K562 (cell line): ENCODE results near the gene AFF2. TPM values are rescaled to one million over a fixed set of nuclear protein-coding genes. Genes with fewer than 3 reads are reported as not detected.

Experiments
- ATAC-seq: fragments of 200-7000 bp; cut with Tn5 transposase; 3 replicates; pipeline ENCODE4 v1.9.1; 2020; ENCODE audit warnings: moderate library complexity
- BruUV-seq: library from RNA; stranded (reverse); fragments of 400-500 nt; replicated peaks from 2 replicates; lab custom pipeline; 2021; lab: Mats Ljungman, UMichigan
- CTCF ChIA-PET: fragments of 300-600 bp; formaldehyde crosslinking; extraction: SDS; loops from one replicate; lab custom pipeline; 2021; ENCODE audit warnings: low intra/inter-chr PET ratio; lab: Yijun Ruan, JAX
- POLR2A ChIA-PET: fragments of 300-600, 350-650 bp; sonication (Branson Sonifier 250); formaldehyde crosslinking; extraction: SDS; loops from one replicate; lab custom pipeline; 2021; ENCODE audit warnings: antibody characterized with exemption, inconsistent platforms; lab: Yijun Ruan, JAX
- DNase-seq, 4 experiments: peaks; one replicate each; pipeline versions ENCODE4 v3.0.0 to v3.0.0-alpha.2; 2011 to 2018; ENCODE audit warnings: low spot score in 3 of 4, mixed read lengths in 3 of 4; ENCODE audit errors: extremely low read depth in 1 of 4
- FAIRE-seq: peaks from 2 replicates; lab custom pipeline; 2011; peaks lifted over from hg19 to GRCh38; lab: Jason Lieb, UNC
- H2AFZ ChIP-seq: 2 replicates; pipeline ENCODE4 v1.6.0; 2011; ENCODE audit warnings: low read depth, low read length, control low read depth, inconsistent platforms
- H3K27ac ChIP-seq: fragments of 200-600 bp; 3 replicates; pipeline ENCODE4 v1.8.0; 2011; ENCODE audit warnings: low read depth, mild to moderate bottlenecking, control low read depth, inconsistent platforms, low read length, moderate library complexity, mixed read lengths; ENCODE audit errors: extremely low read depth
- H3K27me3 ChIP-seq, 2 experiments: fragments of 300-600 bp in 1 of 2; 2 replicates in 1 of 2; 3 replicates in 1 of 2; pipeline versions ENCODE4 v1.6.0 to v1.8.0; 2011; ENCODE audit warnings: inconsistent platforms in 2 of 2, low read length in 2 of 2, mild to moderate bottlenecking in 1 of 2, mixed read lengths in 1 of 2, moderate library complexity in 1 of 2; ENCODE audit not compliant: control insufficient read depth in 2 of 2, insufficient read depth in 2 of 2
- H3K36me3 ChIP-seq: fragments of 300-600 bp; 3 replicates; pipeline ENCODE4 v1.8.0; 2011; ENCODE audit warnings: mild to moderate bottlenecking, low read length, inconsistent platforms; ENCODE audit not compliant: control insufficient read depth, insufficient read depth
- H3K4me1 ChIP-seq, 2 experiments: fragments of 200-600 bp in 1 of 2; replicated peaks in 1 of 2; 2 replicates in 1 of 2; 3 replicates in 1 of 2; pipeline versions ENCODE4 v1.5.1 to v1.8.0; 2011; ENCODE audit warnings: inconsistent platforms in 2 of 2, low read length in 2 of 2, mild to moderate bottlenecking in 1 of 2, mixed read lengths in 1 of 2, moderate library complexity in 1 of 2; ENCODE audit not compliant: control insufficient read depth in 2 of 2, insufficient read depth in 2 of 2
- H3K4me2 ChIP-seq: 2 replicates; pipeline ENCODE4 v1.6.1; 2011; ENCODE audit warnings: low read length, control low read depth, inconsistent platforms, mixed read lengths; ENCODE audit not compliant: insufficient read depth
- H3K4me3 ChIP-seq: fragments of 200-600 bp; sonication (generic), shearing (Covaris generic); 2 replicates; pipeline ENCODE4 v1.5.1; 2016; ENCODE audit warnings: control low read depth, inconsistent platforms
- H3K79me2 ChIP-seq: fragments of 200-600 bp; 3 replicates; pipeline ENCODE4 v1.8.0; 2011; ENCODE audit warnings: low read length, inconsistent platforms; ENCODE audit not compliant: control insufficient read depth, insufficient read depth
- H3K9ac ChIP-seq, 2 experiments: 2 replicates each; pipeline versions ENCODE4 v1.6.0 to v1.6.1; 2011; ENCODE audit warnings: low read depth in 2 of 2, low read length in 2 of 2, control low read depth in 1 of 2, inconsistent platforms in 1 of 2, mild to moderate bottlenecking in 1 of 2, mixed read lengths in 1 of 2; ENCODE audit not compliant: insufficient read depth in 1 of 2
- H3K9me1 ChIP-seq: one replicate; pipeline ENCODE4 v1.6.0; 2011; ENCODE audit warnings: inconsistent platforms, mild to moderate bottlenecking, low read length, moderate library complexity; ENCODE audit not compliant: control insufficient read depth, insufficient read depth
- H3K9me3 ChIP-seq: replicated peaks from 2 replicates; pipeline ENCODE4 v1.5.1; 2011; ENCODE audit warnings: low read depth, low read length, inconsistent platforms; ENCODE audit not compliant: control insufficient read depth, insufficient read depth
- H4K20me1 ChIP-seq: replicated peaks from 2 replicates; pipeline ENCODE4 v1.6.1; 2011; ENCODE audit warnings: low read length, inconsistent platforms, mixed read lengths; ENCODE audit not compliant: control insufficient read depth, insufficient read depth
- CSDE1 ChIP-seq, 2 experiments: fragments of 450-650 bp; IDR thresholded peaks; 2 replicates each; pipeline ENCODE4 v1.6.1; 2016; ENCODE audit warnings: mild to moderate bottlenecking in 1 of 2
- GTF3C2 ChIP-seq: IDR thresholded peaks from 3 replicates; pipeline ENCODE4 v1.6.1; 2011; ENCODE audit warnings: borderline replicate concordance, mild to moderate bottlenecking, moderate library complexity; ENCODE audit not compliant: insufficient read length; ENCODE audit errors: extremely low read depth
- LARP7 ChIP-seq: fragments of 450-650 bp; IDR thresholded peaks from 2 replicates; pipeline ENCODE4 v1.6.1; 2016
- MAFK ChIP-seq: IDR thresholded peaks from 2 replicates; pipeline ENCODE4 v1.6.1; 2011; ENCODE audit warnings: low read length, improper control_type of control experiment
- MTF1 ChIP-seq: fragments of 250-450 bp; sonication (Bioruptor Pico); IDR thresholded peaks from 2 replicates; pipeline ENCODE4 v1.9.0; 2021; ENCODE audit warnings: moderate library complexity, mild to moderate bottlenecking, inconsistent platforms, borderline replicate concordance
- POLR3A ChIP-seq: IDR thresholded peaks from 2 replicates; pipeline ENCODE4 v1.6.1; 2011; ENCODE audit warnings: borderline replicate concordance, mild to moderate bottlenecking, moderate library complexity; ENCODE audit not compliant: insufficient read length, insufficient read depth; ENCODE audit errors: extremely low read depth
- SAP30 ChIP-seq: fragments of 200-600 bp; sonication (generic); IDR thresholded peaks from 2 replicates; pipeline ENCODE4 v1.6.1; 2012; ENCODE audit warnings: borderline replicate concordance, low read depth, mild to moderate bottlenecking, moderate library complexity, low read length, control low read depth, inconsistent platforms; ENCODE audit not compliant: insufficient read depth, poor library complexity, severe bottlenecking
- SMAD4 ChIP-seq: fragments of 250-450 bp; sonication (Bioruptor Pico); conservative IDR thresholded peaks from 2 replicates; pipeline ENCODE4 v1.8.0; 2021; ENCODE audit warnings: inconsistent platforms, mild to moderate bottlenecking, moderate library complexity
- XRCC4 ChIP-seq: IDR thresholded peaks from one replicate; pipeline ENCODE4 v1.6.1; 2011; ENCODE audit not compliant: insufficient read depth, insufficient read length; ENCODE audit errors: extremely low read depth
- ZNF140 ChIP-seq: fragments of 250-450 bp; sonication (Bioruptor Pico); IDR thresholded peaks from 2 replicates; pipeline ENCODE4 v1.8.0; 2021; ENCODE audit warnings: moderate library complexity, mild to moderate bottlenecking, inconsistent platforms
- ZNF407 ChIP-seq: fragments of 450-650 bp; IDR thresholded peaks from 2 replicates; pipeline ENCODE4 v1.6.1; 2016; ENCODE audit warnings: low read depth
- ZNF696 ChIP-seq: fragments of 250-450 bp; sonication (Bioruptor Pico); conservative IDR thresholded peaks from 2 replicates; pipeline ENCODE4 v1.4.0; 2020; ENCODE audit warnings: mild to moderate bottlenecking, moderate library complexity
- WGBS: fragments of 100-300 bp; shearing (Covaris generic); methylation state at CpG from one replicate; pipeline ENCODE4 v1.1.6; 2016; ENCODE audit warnings: low coverage, mixed read lengths; ENCODE audit not compliant: insufficient coverage; ENCODE audit errors: missing lambda C conversion rate; 5-methylcytosine and 5-hydroxymethylcytosine counted together
- in situ Hi-C: fragments of 300-500 bp; cut with MboI; formaldehyde crosslinking; loops from 4 replicates; pipeline ENCODE4 v1.15.0; 2018; ENCODE audit warnings: inconsistent platforms, mixed read lengths
- intact Hi-C: fragments of 100-400 bp; cut with micrococcal nuclease; formaldehyde crosslinking; loops from 2 replicates; pipeline ENCODE4 v1.14.2; 2022
- polyA plus RNA-seq, 8 experiments: library from polyadenylated mRNA; depleted of rRNA in 4 of 8; stranded (reverse) in 5 of 8; unstranded in 3 of 8; fragments of >200 nt; fragmentation: Nextera tagmentation in 2 of 8; fragmentation: Illumina TruSeq in 1 of 8; extraction: Ambion mirVana in 2 of 8; extraction: Trizol in 1 of 8; gene quantifications; 2 replicates each; pipeline versions ENCODE4 v1.2.1 to v1.2.3, GENCODE V29; 2011 to 2014; ENCODE audit warnings: inconsistent platforms in 1 of 8, missing spikeins in 1 of 8
- total RNA-seq, 7 experiments: library from RNA; depleted of rRNA in 6 of 7; stranded (reverse); fragments of >200 nt in 6 of 7; fragmentation: Illumina TruSeq in 2 of 7; extraction: Trizol in 2 of 7; gene quantifications; 2 replicates each; pipeline versions ENCODE4 v1.2.1 to v1.2.3, GENCODE V29; 2011 to 2021; ENCODE audit warnings: low replicate concordance in 1 of 7

The AFF2 gene
- total and polyA plus RNA-seq, 9 of the 15 experiments (the other 6 are each of a cell fraction or from before 2014, with no cell fraction given) = 0.01 to 0.20 (median 0.07) TPM

- H3K9me1 ChIP-seq = no peaks in the 10 kb centered on the region
- no peaks in the 10 kb centered on the region for H4K20me1 ChIP-seq
- H2AFZ ChIP-seq = no peak overlapping the region; the same call in 1 of the 2 replicates
- no peak for ATAC-seq
- in situ Hi-C loops (no loop called here), intact Hi-C loops (no loop called here)
- DNase-seq = no peak
- no peak overlapping the region for H3K4me3 ChIP-seq
- H3K9me3 ChIP-seq = no peaks in the 10 kb centered on the region
- H3K9ac ChIP-seq = no peak overlapping the region
- POLR2A ChIA-PET = no interaction called here
- WGBS = 24% methylated on average over 2 of the region's 2 CpGs
- no peaks in the 10 kb centered on the region for H3K4me1 ChIP-seq
- H3K27ac ChIP-seq = no peak overlapping the region
- H3K4me2 ChIP-seq = no peak overlapping the region
- H3K79me2 ChIP-seq = no peaks in the 10 kb centered on the region
- no peak for FAIRE-seq
- CTCF ChIA-PET = no interaction called here
- BruUV-seq = no TSS peak
- H3K27me3 ChIP-seq = no peaks in the 10 kb centered on the region
- no peaks in the 10 kb centered on the region for H3K36me3 ChIP-seq
- TF ChIP-seq SMAD4 (CRISPR knock-in tag) (no peak), XRCC4 (no peak), SAP30 (no peak), GTF3C2 (no peak), ZNF696 (CRISPR knock-in tag) (no peak), LARP7 (no peak), MAFK (no peak), ZNF140 (CRISPR knock-in tag) (no peak), MTF1 (CRISPR knock-in tag) (no peak), ZNF407 (no peak), CSDE1 (IDR thresholded peaks at IDR 0.05) (no peak), POLR3A (no peak)
These were observed 111.6 kb downstream of the AFF2 start for GRCh38 chrX:148611993-148612392.
